Stimulated activated CD8-positive, alpha-beta memory T cell treated with anti-CD3 and anti-CD28 coated beads, Interleukin-4, amount 100 ng/mL, for 24 hours (primary cell): ENCODE results near the gene ZC3H18.

ENCODE experiments used
- DNase-seq: peaks from one replicate; pipeline ENCODE4 v3.0.0-alpha.2; 2020; ENCODE audit warnings: low read depth

The ZC3H18 gene

DNA sequence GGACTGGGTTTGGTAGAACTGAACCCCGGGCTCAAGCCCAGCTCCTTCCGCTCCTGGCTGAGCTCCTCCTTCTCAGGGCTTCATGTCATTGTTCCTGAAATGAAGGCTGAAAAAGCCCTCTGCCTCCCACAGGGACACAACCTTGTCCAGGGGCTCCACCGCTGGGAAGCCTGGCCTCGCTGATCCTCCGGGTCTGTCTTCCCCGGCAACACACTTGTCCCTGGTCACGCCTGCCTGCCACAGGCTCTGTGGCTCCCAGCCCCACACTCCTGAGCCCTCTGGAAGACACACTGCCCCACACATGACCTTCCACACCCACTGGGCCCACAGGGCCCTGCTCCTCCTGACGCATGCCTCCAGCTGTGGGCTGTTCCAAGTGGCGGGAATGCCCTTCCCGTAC is 18.0 kb upstream of the ZC3H18 start:
- no peak for DNase-seq

DNA sequence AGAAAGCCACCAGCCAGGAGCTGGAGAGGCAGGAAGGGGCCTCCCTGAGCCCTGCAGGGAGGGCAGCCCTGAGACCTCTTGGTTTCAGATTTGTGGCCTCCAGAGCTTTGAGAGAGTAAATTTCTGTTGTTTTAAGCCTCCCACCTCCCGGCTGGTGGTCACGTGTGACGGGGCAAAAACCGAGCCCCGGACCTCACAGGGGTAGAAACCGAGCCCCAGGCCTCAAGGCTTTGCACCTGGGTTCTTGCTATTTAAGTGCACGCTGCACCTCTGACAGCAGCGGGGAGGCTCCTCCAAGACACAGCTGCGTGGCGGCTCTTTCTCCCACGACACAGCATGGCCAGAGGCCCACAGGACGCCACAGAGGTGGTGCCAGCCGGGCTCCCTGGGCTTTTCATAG is 17.4 kb upstream of the ZC3H18 start:
- no peak for DNase-seq

DNA sequence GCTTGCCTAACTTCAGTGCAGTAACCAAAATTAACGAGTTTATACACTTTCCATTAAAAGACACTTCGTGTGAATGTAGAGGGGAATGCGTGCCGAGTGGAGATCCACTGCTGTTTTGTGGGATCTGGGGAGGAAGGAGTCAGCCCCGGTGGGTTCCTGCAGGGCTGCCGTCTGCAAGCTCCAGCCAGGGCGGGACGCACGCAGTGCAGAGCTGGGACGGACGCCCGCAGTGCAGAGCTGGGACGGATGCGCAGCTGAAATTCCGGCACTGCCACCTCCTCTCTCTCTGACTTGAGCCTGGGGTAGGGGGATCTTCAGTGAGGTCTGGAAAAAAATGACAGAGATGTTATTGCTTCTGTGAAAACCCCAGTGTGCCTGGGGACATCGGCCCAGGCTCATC is 16.5 kb upstream of the ZC3H18 start:
- DNase-seq, result no peak

DNA sequence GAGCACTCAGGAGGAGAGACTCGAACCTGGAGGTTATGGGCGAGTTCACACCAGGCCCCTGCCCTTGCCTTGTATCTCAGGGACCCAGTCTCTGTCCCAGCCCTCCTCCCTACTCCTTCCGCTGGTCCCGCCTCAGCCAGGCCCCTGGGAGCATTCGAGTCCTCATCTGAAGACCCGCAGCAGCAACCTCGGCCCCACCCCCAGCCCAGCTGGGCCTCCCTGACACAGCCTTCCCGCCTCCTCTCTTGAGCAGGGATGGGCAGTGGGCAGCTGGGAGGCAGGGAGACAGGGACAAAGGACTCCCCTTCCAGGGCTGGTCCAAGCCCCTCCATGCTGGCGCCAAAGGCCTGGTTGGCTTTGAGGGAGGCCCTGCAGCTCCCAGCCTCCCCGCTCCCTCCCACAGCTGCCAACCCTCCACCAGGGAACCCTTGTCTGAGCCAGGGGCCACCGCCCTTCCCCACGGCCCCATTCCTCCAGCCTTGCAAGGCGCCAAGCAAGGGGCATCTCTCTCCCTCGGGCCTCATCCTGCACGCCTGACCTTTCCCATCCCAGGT is 15.4 kb upstream of the ZC3H18 start:
- no peak for DNase-seq

DNA sequence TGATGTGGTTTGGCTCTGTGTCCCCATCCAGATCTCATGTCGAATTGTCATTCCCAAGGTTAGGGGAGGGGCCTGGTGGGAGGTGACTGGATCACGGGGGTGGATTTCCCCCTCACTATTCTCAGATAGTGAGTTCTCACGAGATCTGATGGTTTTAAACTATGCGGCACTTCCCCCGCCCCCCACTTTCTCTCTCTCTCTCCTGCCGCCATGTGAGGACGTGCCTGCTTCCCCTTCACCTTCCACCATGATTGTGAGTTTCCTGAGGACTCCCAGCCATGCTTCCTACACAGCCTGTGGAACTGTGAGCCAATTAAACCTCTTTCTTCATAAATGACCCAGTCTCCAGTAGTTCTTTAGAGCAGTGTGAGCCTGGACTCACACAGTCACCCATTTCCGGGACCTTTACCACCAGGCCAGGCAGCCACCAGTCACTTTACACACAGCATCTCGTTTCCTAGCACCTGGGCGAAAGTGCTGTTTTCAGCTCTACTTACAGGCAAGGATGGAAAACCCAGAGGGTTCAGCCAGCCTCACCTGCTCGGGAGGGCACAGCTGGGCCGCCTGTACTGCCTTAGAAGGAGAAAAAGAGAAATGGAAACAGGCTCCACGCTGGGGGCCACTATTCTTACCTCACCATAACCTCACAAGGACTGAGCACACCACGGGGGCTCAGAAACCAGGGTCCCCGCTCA is 13.8 kb upstream of the ZC3H18 start:
- no peak for DNase-seq

DNA sequence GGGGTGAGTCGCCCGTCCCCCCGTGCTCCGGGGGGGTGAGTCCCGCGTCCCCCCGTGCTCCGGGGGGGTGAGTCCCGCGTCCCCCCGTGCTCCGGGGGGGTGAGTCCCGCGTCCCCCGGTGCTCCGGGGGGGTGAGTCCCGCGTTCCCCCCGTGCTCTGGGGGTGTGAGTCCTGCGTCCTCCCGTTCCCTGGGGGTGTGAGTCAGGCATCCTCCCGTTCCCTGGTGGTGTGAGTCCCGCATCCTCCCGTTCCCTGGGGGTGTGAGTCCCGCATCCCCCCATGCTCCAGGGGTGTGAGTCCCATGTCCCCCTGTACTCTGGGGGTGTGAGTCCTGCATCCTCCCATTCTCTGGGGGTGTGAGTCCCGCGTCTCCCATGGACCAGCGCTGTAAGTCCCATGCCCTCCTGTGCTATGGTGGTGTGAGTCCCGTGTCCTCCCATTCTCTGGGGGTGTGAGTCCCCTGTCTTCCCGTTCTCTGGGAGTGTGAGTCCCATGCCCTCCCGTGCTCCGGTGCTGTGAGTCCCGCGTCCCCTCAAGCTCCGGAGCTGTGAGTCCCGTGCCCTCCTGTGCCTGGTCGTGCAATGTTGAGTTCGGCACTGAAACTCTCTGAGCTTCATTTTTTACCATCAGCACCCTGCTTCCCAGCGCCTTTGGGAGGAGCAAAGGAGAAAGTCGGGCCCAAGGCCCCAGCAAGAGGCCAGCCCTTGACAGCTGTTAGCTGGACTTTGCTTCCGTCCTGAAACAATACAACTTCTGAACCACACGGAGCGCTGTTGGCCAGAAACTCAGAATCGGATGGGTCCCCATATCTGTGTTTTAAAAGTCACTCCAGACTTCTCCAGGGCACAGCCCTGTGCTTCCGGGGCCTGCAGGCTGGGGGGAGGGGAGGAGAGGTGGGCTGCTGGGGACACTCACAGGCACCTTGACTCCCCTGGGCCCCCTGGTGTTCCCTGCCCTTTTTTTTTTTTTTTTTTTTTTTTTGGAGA is 11.5 kb upstream of the ZC3H18 start:
- DNase-seq, result no peak

DNA sequence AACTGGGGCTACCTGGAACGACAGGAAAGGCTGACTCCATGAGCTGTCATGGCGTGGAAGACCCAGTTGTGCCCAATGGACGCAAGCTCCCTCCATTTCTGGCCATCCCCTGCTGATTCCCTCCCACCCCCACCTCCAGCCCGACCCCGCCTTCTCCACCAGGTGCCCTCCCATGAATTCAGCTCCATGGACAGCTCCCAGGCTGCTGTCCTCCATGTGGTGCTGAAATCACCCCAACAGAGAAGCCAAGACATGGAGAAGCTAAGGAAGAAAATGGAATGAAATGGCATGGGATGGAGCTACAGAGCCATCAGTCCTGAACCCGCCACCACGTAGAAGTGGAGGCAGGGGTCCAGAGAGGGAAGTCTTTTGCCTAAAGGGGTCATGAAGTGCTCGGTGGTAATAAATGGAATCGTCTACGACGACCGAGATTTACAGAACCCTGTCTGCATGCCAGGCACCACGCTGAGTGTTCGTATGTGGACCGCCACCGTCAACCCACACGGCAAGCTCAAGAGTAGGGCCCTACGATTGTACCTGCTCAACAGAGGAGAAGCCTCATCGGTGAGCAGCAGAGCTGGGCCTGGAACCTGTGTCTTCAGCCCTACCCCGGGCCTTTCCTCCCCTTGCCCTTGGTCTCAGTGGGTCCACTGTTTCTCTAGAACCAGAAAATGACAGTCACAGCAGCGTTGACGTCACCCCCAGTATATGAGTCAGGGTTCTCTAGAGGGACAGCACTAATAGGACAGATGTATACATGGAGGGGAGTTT is 9.3 kb upstream of the ZC3H18 start:
- no peak for DNase-seq

DNA sequence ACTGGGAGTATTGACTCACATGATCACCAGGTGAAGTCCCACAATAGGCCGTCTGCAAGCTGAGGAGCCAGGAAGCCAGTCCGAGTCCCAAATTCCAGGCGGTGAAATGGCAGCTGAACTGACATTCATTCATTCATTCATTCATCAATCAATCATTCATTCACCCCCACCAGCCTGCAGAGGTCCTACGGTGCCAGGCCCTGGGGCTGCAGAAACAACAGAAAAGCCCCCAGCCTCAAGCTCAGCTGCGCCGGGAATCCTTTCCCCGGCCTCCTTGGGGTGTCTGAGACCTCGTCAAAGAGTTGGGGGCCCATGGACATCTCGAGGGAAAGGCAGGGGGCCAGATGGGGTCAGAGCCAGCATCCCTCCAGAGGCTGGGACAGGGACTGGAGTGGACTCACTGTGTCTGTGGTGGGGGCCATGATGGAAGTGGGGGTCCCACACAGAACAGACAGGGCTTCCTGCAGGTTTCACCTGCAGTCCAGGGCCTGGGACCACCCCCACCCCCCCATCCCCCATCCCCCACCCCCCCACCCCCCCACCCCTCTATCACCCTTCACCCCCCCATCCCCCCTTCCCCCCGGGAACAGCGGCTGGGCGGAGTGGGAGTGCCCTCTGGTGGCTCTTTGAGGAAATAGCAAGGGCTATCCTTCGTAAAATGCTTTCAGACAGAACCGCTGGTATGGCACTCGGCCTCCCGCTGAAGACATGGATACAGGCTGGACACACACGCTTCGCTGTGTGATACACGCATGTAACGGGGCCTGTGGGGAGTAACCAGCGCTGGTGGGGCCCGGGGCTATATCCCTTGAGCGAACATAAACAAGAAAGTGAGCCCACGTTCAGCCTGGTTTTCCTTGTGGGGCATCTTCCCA is 8.5 kb upstream of the ZC3H18 start:
- peak; percentile 33 for DNase-seq

DNA sequence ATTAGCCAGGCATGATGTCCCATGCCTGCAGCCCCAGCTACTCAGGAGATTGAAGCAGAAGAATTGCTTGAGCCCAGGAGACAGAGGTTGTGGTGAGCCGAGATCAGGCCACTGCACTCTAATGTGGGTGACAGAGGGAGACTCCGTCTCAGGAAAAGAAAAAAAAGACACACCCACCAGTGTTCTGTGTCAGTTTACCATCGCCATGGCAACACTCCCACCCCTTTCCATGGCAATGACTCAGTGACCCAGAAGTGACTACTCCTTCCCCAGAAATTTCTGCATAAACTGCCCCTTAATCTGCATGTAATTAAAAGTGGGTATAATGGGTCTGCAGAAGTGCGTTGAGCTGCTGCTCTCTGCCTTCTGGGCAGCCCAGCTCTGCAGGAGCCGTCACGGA is 4.0 kb upstream of the ZC3H18 start:
- DNase-seq, result peak; percentile 66

DNA sequence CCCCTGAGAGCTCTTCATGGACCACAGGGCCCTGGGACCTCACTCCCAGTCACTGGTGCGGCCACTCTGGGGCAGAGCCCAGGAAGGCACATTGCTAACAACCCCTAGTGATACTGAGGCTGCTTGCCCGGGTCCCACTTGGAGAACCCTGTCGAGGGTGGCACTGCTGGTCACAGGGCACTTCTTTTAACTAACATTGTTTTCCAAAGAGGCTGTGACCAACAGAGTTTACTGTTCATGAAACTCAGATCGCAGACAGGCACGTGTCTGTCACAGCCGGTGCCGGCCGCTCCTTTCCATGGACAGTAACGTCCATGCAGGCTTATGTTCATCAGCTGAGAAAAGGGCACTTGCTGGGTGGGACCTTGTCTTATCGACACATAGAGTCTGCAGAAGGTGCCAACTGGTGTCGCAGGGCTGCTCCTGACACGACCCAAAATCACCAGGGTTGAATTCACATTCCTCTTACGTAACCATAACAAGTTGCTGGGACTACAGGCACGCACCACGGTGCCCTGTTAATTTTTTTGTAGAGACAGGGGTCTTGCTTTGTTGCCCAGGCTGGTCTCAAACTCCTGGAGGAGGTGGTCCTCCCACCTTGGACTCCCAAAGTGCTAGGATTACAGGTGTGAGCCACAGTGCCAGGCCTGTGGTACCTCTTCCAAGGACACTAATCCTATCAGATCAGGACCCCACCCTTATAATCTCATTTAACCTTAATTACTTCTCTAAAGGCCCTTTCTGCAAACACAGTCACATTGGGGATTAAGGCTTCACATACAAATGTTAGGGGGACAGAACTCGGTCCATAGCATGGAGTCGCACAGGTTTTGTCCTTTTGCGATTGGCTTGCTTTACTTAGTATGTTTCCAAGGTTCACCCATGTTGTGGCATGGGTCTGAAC is 1.2 kb upstream of the ZC3H18 start:
- DNase-seq, result no peak

DNA sequence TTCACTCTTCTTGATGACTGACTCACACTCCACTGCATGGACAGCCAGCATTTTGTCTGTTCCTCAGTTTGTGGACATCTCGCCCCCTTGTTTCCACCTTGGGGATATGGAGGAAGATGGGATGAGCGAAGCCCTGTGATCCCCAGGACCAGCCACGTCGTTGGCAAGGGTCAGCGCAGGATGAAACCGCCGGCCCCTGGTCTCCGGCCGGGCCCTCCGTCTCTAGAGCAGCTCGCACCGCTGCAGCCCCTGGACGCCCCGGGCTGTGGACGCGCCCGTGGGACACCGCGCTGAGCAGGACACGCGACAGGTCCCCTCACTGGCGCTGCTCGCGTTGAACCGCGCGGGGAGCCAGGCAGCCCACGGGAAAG is 604 bp upstream of the ZC3H18 start:
- DNase-seq, result no peak

DNA sequence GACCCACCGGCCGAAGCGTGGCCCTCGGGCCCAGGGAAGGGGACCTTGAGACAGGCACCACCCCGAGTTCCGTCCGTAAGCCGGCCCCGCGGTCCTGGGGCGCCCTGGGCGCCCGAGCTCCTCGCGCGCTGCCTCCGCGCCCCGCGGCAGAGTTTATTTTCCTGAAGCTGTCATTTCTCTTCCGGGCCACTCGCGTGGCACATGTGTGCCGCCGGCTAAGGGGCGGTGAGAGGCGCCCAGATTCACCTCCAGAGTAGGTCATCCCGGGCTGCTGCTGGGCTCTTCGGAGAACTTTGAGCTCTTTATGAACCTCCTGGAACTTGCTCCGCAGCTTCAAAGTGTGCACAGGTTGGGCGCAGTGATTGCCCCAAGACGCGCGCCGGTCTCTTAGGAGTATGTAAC is 489 bp downstream of the ZC3H18 start:
- peak; percentile 16 for DNase-seq

DNA sequence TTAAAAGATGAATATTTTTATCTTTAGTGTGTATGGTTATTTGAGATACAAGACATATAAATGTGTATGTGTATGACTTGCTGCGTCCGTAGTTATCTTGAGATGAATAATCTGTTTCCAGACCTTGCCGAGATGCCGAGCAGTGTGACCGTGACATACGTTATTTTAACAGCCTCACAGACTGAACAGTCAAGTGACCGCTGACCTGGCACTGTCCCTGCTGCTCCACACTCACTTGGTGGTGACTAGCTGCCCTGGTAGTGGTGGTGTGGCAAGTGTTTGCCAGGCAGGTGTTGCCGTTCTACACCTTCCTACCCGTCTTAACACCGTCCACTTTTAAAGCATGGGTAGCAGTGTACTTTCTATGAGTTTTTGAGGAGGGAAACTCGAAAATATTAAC is 5.0 kb downstream of the ZC3H18 start:
- DNase-seq, result no peak

DNA sequence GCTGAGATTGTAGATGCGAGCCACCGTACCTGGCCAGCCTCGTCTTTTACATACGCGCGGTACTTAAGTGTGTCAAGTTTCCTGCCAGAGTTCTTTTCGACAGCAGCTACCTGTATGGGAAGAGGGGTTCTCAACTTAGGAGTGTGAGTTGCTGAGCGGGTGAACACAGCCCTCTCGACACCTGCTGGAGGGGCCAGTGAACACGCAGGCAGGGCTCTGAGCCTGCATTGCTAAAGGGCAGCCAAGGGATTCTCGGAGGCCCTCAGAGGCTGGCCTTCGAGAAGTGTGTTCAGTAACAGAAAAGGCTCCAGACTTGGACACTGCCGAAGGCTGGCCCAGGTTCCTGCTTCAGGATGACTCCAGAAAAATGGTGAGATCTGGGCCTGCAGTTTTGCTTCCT is 6.1 kb downstream of the ZC3H18 start:
- DNase-seq, result no peak

DNA sequence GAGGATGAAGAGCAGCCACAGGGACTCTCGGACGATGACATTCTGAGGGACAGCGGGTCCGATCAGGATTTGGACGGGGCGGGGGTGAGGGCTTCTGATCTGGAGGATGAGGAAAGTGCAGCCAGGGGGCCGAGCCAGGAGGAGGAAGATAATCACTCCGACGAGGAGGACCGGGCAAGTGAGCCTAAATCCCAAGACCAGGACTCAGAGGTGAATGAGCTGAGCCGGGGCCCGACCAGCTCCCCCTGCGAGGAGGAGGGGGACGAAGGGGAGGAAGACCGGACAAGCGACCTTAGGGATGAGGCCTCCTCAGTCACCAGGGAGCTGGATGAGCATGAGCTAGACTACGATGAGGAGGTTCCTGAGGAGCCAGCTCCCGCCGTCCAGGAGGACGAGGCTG is 7.0 kb downstream of the ZC3H18 start:
- DNase-seq, result no peak

DNA sequence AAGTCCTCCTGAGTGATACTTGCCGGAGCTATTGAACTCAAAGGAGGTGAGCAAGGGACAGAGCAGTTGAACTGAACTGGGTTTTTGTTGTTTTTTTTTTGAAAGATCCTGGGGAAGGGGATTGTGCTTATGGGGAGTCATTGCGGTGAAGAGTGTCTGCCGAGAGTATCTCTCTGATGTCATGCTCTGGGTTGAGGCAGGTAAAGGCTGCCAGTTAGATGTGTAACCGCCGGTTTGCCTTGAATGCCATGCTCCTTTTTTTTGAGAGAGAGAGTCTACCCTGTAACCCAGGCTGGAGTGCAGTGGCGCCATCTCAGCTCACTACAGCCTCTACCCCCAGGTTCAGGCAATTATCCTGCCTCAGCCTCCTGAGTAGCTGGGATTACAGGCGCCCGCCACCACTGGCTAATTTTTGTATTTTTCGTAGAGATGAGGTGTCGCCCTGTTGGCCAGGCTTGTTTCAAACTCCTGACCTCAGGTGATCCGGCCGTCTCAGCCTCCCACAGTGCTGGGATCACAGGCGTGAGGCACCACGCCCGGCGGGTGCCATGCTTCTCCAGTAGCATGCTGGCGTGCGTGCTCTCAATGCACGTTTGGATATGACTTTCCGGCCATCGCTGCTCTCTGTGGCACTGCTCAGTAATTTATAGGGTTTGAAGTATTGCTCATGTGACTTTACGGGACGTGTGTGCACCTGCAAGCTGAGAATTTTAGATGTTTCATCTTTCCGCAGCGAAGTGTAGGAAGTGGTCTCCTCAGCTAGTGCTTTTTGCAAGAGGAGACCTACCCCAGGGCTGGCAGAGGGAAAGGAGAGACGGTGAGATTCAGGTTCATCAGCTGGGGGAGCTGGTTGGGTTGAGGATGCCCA is 8.5 kb downstream of the ZC3H18 start:
- DNase-seq, result no peak

DNA sequence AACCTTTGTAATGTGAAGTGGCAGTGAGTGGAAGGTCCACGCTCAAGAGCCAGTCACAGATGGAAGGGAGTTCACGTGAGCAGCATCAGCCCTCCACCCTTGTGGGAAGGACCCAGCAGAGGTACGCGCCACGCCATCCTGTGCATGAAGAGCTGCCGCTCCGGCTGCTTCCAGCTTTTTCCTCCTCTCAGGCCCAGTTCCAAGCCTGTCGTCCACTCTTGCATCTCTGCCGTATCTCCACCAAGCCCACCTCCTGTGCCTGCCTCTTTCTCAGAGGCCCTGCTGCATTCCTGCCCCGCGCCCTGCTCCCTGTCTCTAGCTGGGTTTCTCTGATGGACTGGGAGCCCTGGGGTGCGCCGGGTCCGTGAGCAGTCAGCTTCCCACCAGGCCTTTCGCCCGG is 10.2 kb downstream of the ZC3H18 start:
- no peak for DNase-seq

DNA sequence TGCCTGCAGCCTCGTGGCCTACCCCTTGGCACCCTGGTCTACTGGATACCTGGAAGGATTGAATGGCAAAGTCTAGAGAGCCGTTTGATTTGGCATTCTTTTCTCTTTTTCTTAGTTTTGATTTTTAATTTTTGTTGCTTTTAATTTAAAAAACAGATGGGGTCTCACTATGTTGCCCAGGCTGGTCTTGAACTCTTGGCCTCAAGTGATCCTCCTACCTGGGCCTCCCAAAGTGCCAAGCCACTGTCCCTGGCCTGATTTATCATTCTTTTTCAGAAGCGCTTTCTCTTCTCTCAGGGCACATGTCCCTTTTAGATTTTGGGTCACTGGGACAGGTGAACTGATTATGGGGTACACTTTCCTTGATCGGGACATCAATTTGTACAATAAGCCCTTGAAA is 10.8 kb downstream of the ZC3H18 start:
- no peak for DNase-seq

DNA sequence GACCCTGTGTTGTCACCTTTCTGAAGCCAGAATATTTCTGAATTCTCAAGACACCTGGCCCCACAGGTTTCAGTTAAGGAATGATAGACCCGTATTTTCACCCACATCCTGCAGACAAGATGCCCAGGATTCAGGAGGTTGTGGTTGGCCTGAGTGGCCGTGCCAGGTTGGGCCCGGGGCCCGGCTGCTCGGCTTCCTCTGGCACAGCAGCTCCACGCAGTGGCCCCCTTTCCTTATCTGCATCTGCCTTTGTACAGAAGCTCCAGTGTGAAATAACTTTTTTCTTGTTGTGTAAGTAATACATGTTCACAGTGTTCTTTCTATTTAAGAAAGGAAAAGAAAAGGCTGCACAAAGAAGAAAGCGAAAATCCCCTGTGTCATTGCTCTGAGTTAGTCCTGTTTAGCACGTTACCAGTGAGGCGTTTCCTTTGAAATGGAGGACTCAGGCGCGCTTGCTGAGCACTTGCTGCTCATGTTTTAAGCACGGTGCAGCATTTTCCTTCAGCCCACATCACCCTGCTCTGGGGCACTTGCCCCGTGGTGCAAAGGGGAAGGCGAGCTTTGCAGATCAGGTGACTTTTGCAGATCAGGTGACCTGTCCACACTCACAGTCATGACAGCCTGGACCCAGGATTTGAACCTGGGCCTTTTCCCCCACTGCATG is 12.8 kb downstream of the ZC3H18 start:
- DNase-seq, result no peak
